ENCODE data around the gene NGFR. TPM values are rescaled to one million over a fixed set of nuclear protein-coding genes. Genes with fewer than 3 reads are reported as not detected.

NGFR gene
- total RNA-seq, 1 donor from 2014 or later = 131 TPM

- DNase-seq = no peak
- H3K4me3 Mint-ChIP-seq (ENCODE audit: unreplicated experiment) = no peak overlapping the region
Observed at GRCh38 chr17:49546546-49547535, 51.7 kb downstream of the NGFR start.

GRCh38 chr17:49547566-49547965 is 52.5 kb downstream of the NGFR start:
- Mint-ChIP-seq H3K4me1 (ENCODE audit: low read depth, unreplicated experiment) (peaks cover 18% of the 10 kb centered on the region), H3K9me3 (ENCODE audit: unreplicated experiment) (peaks cover 4% of the 10 kb centered on the region), H3K27ac (ENCODE audit: unreplicated experiment) (no peak overlapping the region), H3K4me3 (ENCODE audit: unreplicated experiment) (no peak overlapping the region), H3K27me3 (ENCODE audit: unreplicated experiment) (peaks cover 2% of the 10 kb centered on the region), H3K36me3 (ENCODE audit: unreplicated experiment) (no peaks in the 10 kb centered on the region)
- TF ChIP-seq CTCF (IDR thresholded peaks at IDR 0.05; ENCODE audit: partially characterized antibody, unreplicated experiment) = no peak
- DNase-seq = no peak

More at GRCh38 chr17:49546546-49547535, 51.7 kb downstream of the NGFR start:
- no peaks in the 10 kb centered on the region for H3K36me3 Mint-ChIP-seq (ENCODE audit: unreplicated experiment)
- H3K27me3 Mint-ChIP-seq (ENCODE audit: unreplicated experiment) = peaks cover 2% of the 10 kb centered on the region
- TF ChIP-seq CTCF (IDR thresholded peaks at IDR 0.05; ENCODE audit: partially characterized antibody, unreplicated experiment) = no peak
- peaks cover 18% of the 10 kb centered on the region for H3K4me1 Mint-ChIP-seq (ENCODE audit: low read depth, unreplicated experiment)
- peaks cover 4% of the 10 kb centered on the region for H3K9me3 Mint-ChIP-seq (ENCODE audit: unreplicated experiment)
- no peak overlapping the region for H3K27ac Mint-ChIP-seq (ENCODE audit: unreplicated experiment)

- no peak for DNase-seq
- TF ChIP-seq CTCF (IDR thresholded peaks at IDR 0.05; ENCODE audit: partially characterized antibody, unreplicated experiment) = no peak
- H3K4me1 Mint-ChIP-seq (ENCODE audit: low read depth, unreplicated experiment) = peaks cover 22% of the 10 kb centered on the region
- H3K27ac Mint-ChIP-seq (ENCODE audit: unreplicated experiment) = no peak overlapping the region
- H3K4me3 Mint-ChIP-seq (ENCODE audit: unreplicated experiment) = no peak overlapping the region
- H3K9me3 Mint-ChIP-seq (ENCODE audit: unreplicated experiment) = peaks cover 4% of the 10 kb centered on the region
- H3K27me3 Mint-ChIP-seq (ENCODE audit: unreplicated experiment) = peaks cover 2% of the 10 kb centered on the region
- no peaks in the 10 kb centered on the region for H3K36me3 Mint-ChIP-seq (ENCODE audit: unreplicated experiment)
Observed at GRCh38 chr17:49548051-49548505, 53.0 kb downstream of the NGFR start.

- peak; percentile 51 for TF ChIP-seq CTCF (IDR thresholded peaks at IDR 0.05; ENCODE audit: partially characterized antibody, unreplicated experiment)
- Mint-ChIP-seq H3K4me3 (ENCODE audit: unreplicated experiment) (no peak overlapping the region), H3K4me1 (ENCODE audit: low read depth, unreplicated experiment) (peaks cover 23% of the 10 kb centered on the region), H3K27me3 (ENCODE audit: unreplicated experiment) (peaks cover 2% of the 10 kb centered on the region), H3K27ac (ENCODE audit: unreplicated experiment) (no peak overlapping the region), H3K9me3 (ENCODE audit: unreplicated experiment) (peaks cover 4% of the 10 kb centered on the region), H3K36me3 (ENCODE audit: unreplicated experiment) (no peaks in the 10 kb centered on the region)
- DNase-seq = peak; percentile 61
Observed at GRCh38 chr17:49548506-49549310, 53.6 kb downstream of the NGFR start.
